Keratinocyte (primary cell): ENCODE measurements around the gene MGRN1. TPM values are rescaled to one million over a fixed set of nuclear protein-coding genes. Genes with fewer than 3 reads are reported as not detected.

Experiments used
- DNase-seq: peaks from one replicate; pipeline ENCODE4 v3.0.0-alpha.2; 2011; ENCODE audit warnings: low read depth, missing footprints, low spot score
- FAIRE-seq: peaks from 2 replicates; lab custom pipeline; 2011; peaks lifted over from hg19 to GRCh38; lab: Jason Lieb, UNC
- H2AFZ ChIP-seq: 2 replicates; pipeline ENCODE4 v1.6.0; 2012; ENCODE audit warnings: low read length, control low read depth, inconsistent platforms; ENCODE audit not compliant: control insufficient read depth
- H3K27ac ChIP-seq: 2 replicates; pipeline ENCODE4 v1.5.1; 2011; ENCODE audit warnings: low read length; ENCODE audit not compliant: control insufficient read depth, insufficient read depth
- H3K27me3 ChIP-seq: 3 replicates; pipeline ENCODE4 v1.6.0; 2011; ENCODE audit warnings: low read length; ENCODE audit not compliant: control insufficient read depth, insufficient read depth; ENCODE audit errors: extremely low read depth
- H3K36me3 ChIP-seq, 2 experiments: 2 replicates in 1 of 2; 3 replicates in 1 of 2; pipeline ENCODE4 v1.5.1; 2011; ENCODE audit warnings: low read length in 2 of 2, mild to moderate bottlenecking in 1 of 2; ENCODE audit not compliant: control insufficient read depth in 2 of 2, insufficient read depth in 2 of 2; ENCODE audit errors: extremely low read depth in 1 of 2
- H3K4me1 ChIP-seq: 3 replicates; pipeline ENCODE4 v1.5.1; 2011; ENCODE audit warnings: low read length; ENCODE audit not compliant: control insufficient read depth, insufficient read depth; ENCODE audit errors: extremely low read depth
- H3K4me2 ChIP-seq: 3 replicates; pipeline ENCODE4 v1.6.0; 2011; ENCODE audit warnings: low read depth, low read length; ENCODE audit not compliant: control insufficient read depth, insufficient read depth; ENCODE audit errors: extremely low read depth
- H3K4me3 ChIP-seq, 3 experiments: fragments of 200-600 bp in 1 of 3; sonication (generic) in 1 of 3; 2 replicates in 2 of 3; 3 replicates in 1 of 3; pipeline ENCODE4 v1.5.1; 2011 to 2016; ENCODE audit warnings: low read length in 3 of 3, mild to moderate bottlenecking in 3 of 3, control low read depth in 2 of 3, inconsistent platforms in 1 of 3, low read depth in 1 of 3, mixed read lengths in 1 of 3, mixed run types in 1 of 3, moderate library complexity in 1 of 3; ENCODE audit not compliant: control insufficient read depth in 2 of 3, insufficient read depth in 2 of 3; ENCODE audit errors: extremely low read depth in 1 of 3
- H3K79me2 ChIP-seq: 2 replicates; pipeline ENCODE4 v1.6.0; 2012; ENCODE audit warnings: low read length; ENCODE audit not compliant: control insufficient read depth, insufficient read depth
- H3K9ac ChIP-seq: 3 replicates; pipeline ENCODE4 v1.6.0; 2011; ENCODE audit warnings: low read length; ENCODE audit not compliant: control insufficient read depth, insufficient read depth; ENCODE audit errors: extremely low read depth
- H3K9me1 ChIP-seq: 3 replicates; pipeline ENCODE4 v1.6.0; 2011; ENCODE audit warnings: low read length; ENCODE audit not compliant: control insufficient read depth, insufficient read depth; ENCODE audit errors: extremely low read depth
- H3K9me3 ChIP-seq: 2 replicates; pipeline ENCODE4 v1.5.1; 2012; ENCODE audit warnings: low read depth, low read length; ENCODE audit not compliant: control insufficient read depth
- H4K20me1 ChIP-seq: 3 replicates; pipeline ENCODE4 v1.6.0; 2011; ENCODE audit warnings: low read length; ENCODE audit not compliant: control insufficient read depth, insufficient read depth; ENCODE audit errors: extremely low read depth
- EZH2 ChIP-seq: IDR thresholded peaks from one replicate; pipeline ENCODE4 v1.6.1; 2012; ENCODE audit warnings: inconsistent platforms, mild to moderate bottlenecking, low read length, moderate library complexity
- dilution Hi-C: fragments of 300-500 bp; cut with MboI; formaldehyde crosslinking; loops from one replicate; pipeline ENCODE4 v1.7.0; 2020; ENCODE audit warnings: low sequenced_read_pairs; ENCODE audit not compliant: extremely low pct_ligation_motif_present
- polyA plus RNA-seq, 5 experiments: library from polyadenylated mRNA; depleted of rRNA in 3 of 5; stranded (reverse) in 3 of 5; stranded (forward) in 1 of 5; unstranded in 1 of 5; fragments of >200 nt; gene quantifications; 1 replicate in 1 of 5; 2 replicates in 3 of 5; 3 replicates in 1 of 5; pipeline versions ENCODE4 v1.2.1 to v1.2.3, GENCODE V29; 2011 to 2012; ENCODE audit warnings: missing spikeins in 2 of 5, low read depth in 1 of 5, low replicate concordance in 1 of 5
- TF ChIP-seq, protein P1 (sequence below), 3 experiments: IDR thresholded peaks in 1 of 3; conservative IDR thresholded peaks in 1 of 3; optimal IDR thresholded peaks in 1 of 3; 2 replicates in 2 of 3; 3 replicates in 1 of 3; pipeline versions ENCODE3 to v1.5.1; 2011; ENCODE audit warnings: low read length in 3 of 3, mild to moderate bottlenecking in 3 of 3, moderate library complexity in 2 of 3, control low read depth in 1 of 3, inconsistent platforms in 1 of 3; ENCODE audit not compliant: insufficient read depth in 2 of 3; ENCODE audit errors: extremely low read depth in 1 of 3

The MGRN1 gene
- polyA plus RNA-seq, 1 donor (not counting 4 experiments of a cell fraction or from before 2014, with no cell fraction given): 1.9 TPM

DNA sequence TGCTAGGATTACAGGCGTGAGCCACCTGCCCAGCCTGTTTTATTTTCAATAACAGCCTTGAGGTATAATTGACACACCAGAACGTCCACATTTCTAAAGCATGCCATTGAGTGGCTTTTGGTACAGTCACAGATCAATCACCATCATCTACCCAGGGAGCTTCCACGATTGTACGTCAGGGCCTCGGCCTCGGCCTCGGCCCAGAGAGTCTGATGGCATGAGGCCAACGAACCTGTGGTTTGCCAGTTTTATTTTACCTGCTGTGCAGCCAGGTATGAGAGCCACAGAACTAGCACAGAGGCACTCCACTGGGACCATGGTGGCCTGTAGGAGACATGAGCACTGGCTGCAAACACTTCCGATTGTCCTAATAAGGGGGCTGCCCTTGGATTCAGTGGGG, 18.3 kb upstream of the MGRN1 start:
- Histone ChIP-seq H3K4me3 (no peak overlapping the region), H3K9me1 (no peaks in the 10 kb centered on the region), H3K79me2 (peaks cover 9% of the 10 kb centered on the region), H3K9me3 (no peaks in the 10 kb centered on the region), H3K27me3 (peaks cover 11% of the 10 kb centered on the region), H3K9ac (no peak overlapping the region), H3K4me1 (peaks cover 2% of the 10 kb centered on the region), H4K20me1 (no peaks in the 10 kb centered on the region), H2AFZ (no peak overlapping the region), H3K36me3 (peaks cover 3 to 4% of the 10 kb centered on the region in 2 experiments), H3K27ac (no peak overlapping the region), H3K4me2 (no peak overlapping the region)
- dilution Hi-C loops: no loop called here
- TF ChIP-seq, protein P1, sequence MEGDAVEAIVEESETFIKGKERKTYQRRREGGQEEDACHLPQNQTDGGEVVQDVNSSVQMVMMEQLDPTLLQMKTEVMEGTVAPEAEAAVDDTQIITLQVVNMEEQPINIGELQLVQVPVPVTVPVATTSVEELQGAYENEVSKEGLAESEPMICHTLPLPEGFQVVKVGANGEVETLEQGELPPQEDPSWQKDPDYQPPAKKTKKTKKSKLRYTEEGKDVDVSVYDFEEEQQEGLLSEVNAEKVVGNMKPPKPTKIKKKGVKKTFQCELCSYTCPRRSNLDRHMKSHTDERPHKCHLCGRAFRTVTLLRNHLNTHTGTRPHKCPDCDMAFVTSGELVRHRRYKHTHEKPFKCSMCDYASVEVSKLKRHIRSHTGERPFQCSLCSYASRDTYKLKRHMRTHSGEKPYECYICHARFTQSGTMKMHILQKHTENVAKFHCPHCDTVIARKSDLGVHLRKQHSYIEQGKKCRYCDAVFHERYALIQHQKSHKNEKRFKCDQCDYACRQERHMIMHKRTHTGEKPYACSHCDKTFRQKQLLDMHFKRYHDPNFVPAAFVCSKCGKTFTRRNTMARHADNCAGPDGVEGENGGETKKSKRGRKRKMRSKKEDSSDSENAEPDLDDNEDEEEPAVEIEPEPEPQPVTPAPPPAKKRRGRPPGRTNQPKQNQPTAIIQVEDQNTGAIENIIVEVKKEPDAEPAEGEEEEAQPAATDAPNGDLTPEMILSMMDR (optimal IDR thresholded peaks at IDR 0.05 in 1 of 3, IDR thresholded peaks at IDR 0.05 in 1 of 3, conservative IDR thresholded peaks at IDR 0.05 in 1 of 3; ENCODE audit: extremely low read depth in 1 of 3, insufficient read depth in 2 of 3, low read length in 3 of 3): no peak
- no peak for TF ChIP-seq EZH2
- FAIRE-seq (no peak), DNase-seq (no peak)

DNA sequence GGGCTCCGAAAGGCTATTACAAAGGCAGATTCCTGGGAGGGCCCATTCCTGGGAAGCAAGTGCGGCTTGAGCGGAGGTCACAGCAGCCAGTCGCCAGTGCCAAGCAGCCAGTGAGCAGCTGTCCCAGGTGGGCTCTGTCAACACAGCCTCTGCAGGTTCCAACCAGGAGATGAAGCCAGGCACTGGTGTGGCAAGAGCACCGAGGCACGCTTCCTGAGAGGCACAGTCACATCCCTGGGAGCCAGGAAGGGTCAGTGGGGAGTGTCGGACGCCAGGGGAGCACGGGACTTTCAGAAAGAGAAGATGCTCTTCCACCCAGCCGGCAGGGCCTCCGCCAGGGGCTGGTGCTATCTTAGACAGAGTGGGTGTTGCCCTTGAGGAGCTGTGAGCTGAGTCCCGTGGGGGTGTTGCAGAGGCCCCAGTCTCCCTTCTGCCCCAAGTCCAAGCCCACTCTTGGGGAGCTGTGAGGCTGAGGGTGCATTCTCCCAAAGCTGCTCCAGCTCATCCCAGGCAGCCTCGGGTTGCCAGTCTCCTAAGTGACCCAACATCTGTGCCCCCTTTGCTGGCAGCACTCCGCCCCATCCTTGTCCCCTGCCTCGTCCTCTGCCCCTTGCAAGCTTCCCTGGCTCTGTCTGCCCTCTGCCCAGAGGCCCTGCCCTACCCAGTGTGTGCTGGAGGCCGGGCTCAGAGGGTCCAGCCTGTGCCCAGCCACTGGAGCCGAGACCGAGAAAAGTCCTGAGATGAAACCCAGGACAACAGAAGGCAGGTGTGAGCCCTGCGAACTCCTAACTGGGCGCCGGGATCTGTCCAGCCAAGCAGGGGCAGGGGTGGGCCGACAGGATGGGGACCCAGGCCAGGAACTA, 16.6 kb upstream of the MGRN1 start:
- no peaks in the 10 kb centered on the region for H3K27me3 ChIP-seq
- FAIRE-seq (no peak), DNase-seq (no peak)
- H3K4me3 ChIP-seq: no peak overlapping the region
- H4K20me1 ChIP-seq: no peaks in the 10 kb centered on the region
- peaks cover 9% of the 10 kb centered on the region for H3K4me1 ChIP-seq
- TF ChIP-seq EZH2: no peak
- TF ChIP-seq, protein P1 (optimal IDR thresholded peaks at IDR 0.05 in 1 of 3, IDR thresholded peaks at IDR 0.05 in 1 of 3, conservative IDR thresholded peaks at IDR 0.05 in 1 of 3; ENCODE audit: extremely low read depth in 1 of 3, insufficient read depth in 2 of 3, low read length in 3 of 3): no peak
- no peaks in the 10 kb centered on the region for H3K9me1 ChIP-seq
- H3K4me2 ChIP-seq: no peak overlapping the region
- no peak overlapping the region for H3K9ac ChIP-seq
- H3K27ac ChIP-seq: no peak overlapping the region
- peaks cover 3 to 4% of the 10 kb centered on the region in 2 experiments for H3K36me3 ChIP-seq
- dilution Hi-C loops: no loop called here
- H2AFZ ChIP-seq: no peak overlapping the region
- H3K79me2 ChIP-seq: peaks cover 22% of the 10 kb centered on the region
- no peaks in the 10 kb centered on the region for H3K9me3 ChIP-seq
